GM10266 (cell line): Measurements from ENCODE around the gene FAF1.

Experiments used
- DNase-seq: peaks from one replicate; pipeline ENCODE4 v3.0.0; 2012; ENCODE audit errors: extremely low spot score
- TF ChIP-seq, protein P1 (sequence below): IDR thresholded peaks from 2 replicates; pipeline ENCODE4 v1.5.1; 2012; ENCODE audit warnings: mild to moderate bottlenecking, low read depth; ENCODE audit not compliant: control insufficient read depth, insufficient read depth; ENCODE audit errors: missing control alignments

Gene FAF1

DNA sequence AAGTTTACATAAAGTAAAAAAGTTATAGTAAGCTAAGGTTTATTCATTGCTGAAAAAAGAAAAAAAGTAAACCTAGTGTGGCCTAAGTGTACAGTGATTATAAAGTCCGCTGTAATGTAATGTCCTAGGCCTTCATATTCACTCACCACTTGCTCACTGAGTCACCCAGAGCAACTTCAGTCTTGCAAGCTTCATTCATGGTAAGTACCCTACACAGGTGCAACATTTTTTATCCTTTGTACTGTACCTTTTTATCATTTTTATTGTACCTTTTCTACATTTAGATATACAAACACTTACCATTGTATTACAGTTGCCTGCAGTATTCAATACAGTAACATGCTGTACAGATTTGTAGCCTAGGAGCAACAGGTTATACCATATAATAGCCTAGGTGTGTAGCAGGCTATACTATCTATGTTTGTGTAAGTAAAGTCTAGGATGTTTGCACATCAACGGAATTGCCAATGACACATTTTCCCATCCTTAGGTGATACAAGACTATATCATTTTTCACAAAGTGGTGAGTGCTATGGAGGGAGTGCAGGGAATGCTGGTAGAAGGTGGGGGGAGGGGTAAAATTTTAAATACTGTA lies 478.8 kb downstream of the FAF1 start:
- no peak for DNase-seq
- TF ChIP-seq, protein P1, sequence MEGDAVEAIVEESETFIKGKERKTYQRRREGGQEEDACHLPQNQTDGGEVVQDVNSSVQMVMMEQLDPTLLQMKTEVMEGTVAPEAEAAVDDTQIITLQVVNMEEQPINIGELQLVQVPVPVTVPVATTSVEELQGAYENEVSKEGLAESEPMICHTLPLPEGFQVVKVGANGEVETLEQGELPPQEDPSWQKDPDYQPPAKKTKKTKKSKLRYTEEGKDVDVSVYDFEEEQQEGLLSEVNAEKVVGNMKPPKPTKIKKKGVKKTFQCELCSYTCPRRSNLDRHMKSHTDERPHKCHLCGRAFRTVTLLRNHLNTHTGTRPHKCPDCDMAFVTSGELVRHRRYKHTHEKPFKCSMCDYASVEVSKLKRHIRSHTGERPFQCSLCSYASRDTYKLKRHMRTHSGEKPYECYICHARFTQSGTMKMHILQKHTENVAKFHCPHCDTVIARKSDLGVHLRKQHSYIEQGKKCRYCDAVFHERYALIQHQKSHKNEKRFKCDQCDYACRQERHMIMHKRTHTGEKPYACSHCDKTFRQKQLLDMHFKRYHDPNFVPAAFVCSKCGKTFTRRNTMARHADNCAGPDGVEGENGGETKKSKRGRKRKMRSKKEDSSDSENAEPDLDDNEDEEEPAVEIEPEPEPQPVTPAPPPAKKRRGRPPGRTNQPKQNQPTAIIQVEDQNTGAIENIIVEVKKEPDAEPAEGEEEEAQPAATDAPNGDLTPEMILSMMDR = no peak

DNA sequence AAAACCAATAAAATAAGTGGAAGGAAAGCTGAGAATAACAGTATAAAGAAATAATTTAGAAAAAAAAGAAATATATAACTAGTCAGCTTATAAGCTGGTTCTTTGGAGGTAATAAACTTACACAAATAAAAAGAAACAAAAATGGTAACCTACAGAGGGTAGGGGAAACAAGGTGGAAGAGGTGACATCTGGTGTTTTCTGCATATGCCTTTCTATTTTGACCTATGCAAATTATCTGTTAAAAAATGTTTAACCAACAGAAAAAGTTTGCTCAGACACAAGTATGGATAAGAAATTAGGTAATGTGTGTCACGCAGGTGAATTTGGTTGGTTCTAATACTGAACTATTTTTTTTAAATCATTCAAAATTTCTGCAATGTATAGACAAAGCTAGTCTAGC lies 483.3 kb downstream of the FAF1 start:
- DNase-seq = no peak
- TF ChIP-seq, protein P1 = no peak

DNA sequence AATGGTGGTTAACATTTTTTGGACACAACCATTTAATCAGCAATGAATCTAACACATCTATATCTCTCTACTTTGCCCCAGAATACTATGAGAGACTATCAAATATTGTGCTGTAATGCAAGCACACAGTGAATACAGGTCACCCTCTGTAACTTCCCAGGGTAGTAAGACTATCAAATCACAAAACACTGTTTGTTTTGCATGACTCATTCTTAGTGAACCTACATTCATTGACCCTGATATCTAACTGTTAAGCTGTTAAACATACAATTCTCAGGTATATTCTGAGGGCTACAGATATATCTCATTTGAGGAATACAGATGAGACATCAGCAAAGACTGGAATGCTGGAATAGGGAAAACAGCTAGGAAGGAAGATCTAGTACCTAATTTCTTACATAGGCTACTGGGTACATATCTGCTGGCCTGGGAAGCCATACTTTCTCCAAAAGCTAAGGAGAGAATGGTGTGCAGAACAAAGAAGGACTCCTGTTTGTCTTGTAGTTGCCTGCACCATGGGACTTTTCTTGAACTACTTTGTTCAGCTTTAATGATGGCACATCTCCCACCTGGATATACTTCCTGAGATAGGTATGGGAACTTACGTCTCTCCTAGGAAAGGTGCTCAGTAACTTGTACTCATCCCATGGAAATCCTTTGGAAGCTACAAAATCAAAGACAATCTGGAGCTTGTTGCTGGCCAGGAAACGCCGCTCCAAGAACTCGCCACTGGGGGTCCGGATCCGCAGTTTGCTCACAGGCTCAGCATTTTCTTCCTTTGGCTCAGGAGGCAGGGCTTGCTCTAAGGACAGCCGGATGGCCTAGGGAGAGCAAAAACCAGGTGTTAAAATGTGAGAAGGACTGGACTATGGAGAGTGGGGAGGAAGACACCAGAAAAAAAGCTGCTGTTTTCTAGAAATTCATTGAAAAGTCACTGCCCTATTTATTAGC lies 484.9 kb downstream of the FAF1 start:
- TF ChIP-seq, protein P1 = no peak
- DNase-seq = no peak

DNA sequence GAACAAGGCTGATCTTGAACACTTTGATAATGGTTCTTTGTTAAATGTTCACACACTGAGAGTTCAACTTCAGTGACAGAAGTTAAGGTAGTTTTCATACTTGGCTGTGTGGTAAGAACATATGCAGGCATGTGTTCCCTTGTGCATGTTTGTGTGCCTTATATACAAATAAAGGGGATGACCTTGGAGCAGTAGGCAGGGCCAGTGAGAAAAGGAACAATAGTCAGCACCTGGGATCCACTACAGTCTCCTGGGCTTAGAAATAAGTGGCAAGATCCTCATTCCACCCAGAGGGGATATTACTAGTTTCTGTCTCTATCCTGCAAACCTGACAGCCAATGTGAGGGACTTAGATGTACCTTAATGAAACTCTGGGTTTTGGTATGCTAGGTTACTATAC lies 486.6 kb downstream of the FAF1 start:
- TF ChIP-seq, protein P1 = no peak
- no peak for DNase-seq

DNA sequence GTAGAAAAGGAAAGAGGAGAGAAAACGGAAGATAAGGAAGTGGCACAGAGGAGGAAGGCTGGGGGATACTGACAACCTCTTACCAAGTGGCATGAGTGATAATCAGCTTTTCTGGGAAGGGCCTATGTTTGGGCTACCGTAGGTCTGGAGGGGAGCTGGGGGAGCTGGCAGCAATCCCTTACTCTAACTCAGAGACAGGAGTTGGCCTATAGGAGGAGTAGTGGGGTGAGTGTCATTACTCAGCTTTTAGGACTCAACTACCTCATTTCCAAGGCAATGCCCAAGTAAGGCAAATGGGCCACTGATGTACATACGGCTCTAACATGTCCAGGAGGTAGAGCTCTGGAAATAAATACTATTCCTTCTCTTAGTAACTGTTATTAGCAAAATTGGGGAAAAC lies 488.1 kb downstream of the FAF1 start:
- no peak for DNase-seq

DNA sequence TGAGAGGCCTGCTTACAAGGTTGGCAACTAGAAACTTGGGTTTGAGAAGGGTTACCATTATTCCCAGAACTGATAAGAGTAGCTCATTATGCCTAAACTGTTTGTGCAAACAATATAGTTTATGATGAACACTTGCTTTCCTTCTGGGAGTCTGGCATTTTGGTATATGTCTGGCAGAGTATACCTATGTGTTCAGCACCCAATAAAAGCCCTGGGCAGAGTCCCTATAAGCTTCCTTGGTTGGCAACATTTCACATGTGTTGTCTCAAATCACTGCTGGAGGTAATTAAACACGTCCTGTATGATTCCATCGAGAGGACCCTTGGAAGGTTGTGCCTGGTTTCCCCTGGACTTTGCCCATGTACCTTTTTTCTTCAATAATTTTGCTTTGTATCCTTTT lies 497.1 kb downstream of the FAF1 start:
- no peak for DNase-seq
- TF ChIP-seq, protein P1 = no peak

More for the DNA sequence above, 488.1 kb downstream of the FAF1 start:
- TF ChIP-seq, protein P1 = no peak

DNA sequence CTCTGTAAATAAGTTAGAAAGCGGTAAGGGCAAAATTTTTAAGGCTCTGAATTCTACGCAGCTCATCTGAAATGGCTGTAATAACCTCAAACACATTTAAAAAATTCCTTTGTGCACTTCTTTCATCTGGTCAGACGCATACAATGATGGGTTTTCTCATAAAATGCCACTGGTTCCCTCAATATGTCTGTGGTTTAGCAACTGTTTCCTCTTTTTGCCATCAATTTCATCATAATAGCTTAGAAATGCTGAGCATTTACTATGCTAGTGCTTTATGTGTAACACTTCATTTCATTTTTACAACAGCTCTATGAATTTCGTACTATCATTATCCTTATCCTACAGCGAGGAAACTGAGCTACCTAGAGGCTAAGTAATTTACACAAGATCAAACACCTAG lies 501.6 kb downstream of the FAF1 start:
- TF ChIP-seq, protein P1 = no peak
- DNase-seq = no peak
